Natural killer cell treated with Interleukin-12 subunit alpha and Interleukin-12 subunit beta and Interleukin-15 and Interleukin-18, amount 100 ng/mL, for 72 hours (primary cell): ENCODE results near the gene PROP1. TPM values are rescaled to one million over a fixed set of nuclear protein-coding genes. Genes with fewer than 3 reads are reported as not detected.
"Not testable (repeated sequence)": the region's sequence is repeated elsewhere in the genome, so short reads cannot be mapped to it uniquely, and the experiment has no call there.

Experiments used
- ATAC-seq, 2 donors: fragments of 150-1000 bp; cut with Tn5 transposase in 1 of 2; sonication (Bioruptor Pico), chemical (Tn5 transposase) in 1 of 2; 2 replicates each; pipeline ENCODE4 v1.10.0; 2021
- DNase-seq: peaks from one replicate; pipeline ENCODE4 v3.0.0; 2022; ENCODE audit warnings: low spot score
- H3K27ac Mint-ChIP-seq, 2 donors: 1 replicate in 1 of 2; 2 replicates in 1 of 2; pipeline ENCODE4 v1.8.0; 2022; ENCODE audit warnings: mixed read lengths in 2 of 2, mild to moderate bottlenecking in 1 of 2, moderate library complexity in 1 of 2
- H3K27me3 Mint-ChIP-seq, 2 donors: 1 replicate in 1 of 2; 2 replicates in 1 of 2; pipeline ENCODE4 v1.8.0; 2022; ENCODE audit warnings: mixed read lengths in 2 of 2
- H3K36me3 Mint-ChIP-seq: one replicate; pipeline ENCODE4 v1.8.0; 2022; ENCODE audit warnings: mixed read lengths
- H3K4me1 Mint-ChIP-seq, 2 donors: 1 replicate in 1 of 2; 2 replicates in 1 of 2; pipeline ENCODE4 v1.8.0; 2022; ENCODE audit warnings: low read depth in 2 of 2, mixed read lengths in 2 of 2, mild to moderate bottlenecking in 1 of 2
- H3K4me3 Mint-ChIP-seq: one replicate; pipeline ENCODE4 v1.8.0; 2022; ENCODE audit warnings: mixed read lengths
- H3K9me3 Mint-ChIP-seq: 2 replicates; pipeline ENCODE4 v1.8.0; 2022; ENCODE audit warnings: mixed read lengths
- total RNA-seq, 2 donors: library from RNA; stranded (reverse); gene quantifications; one replicate each; pipeline ENCODE4 v1.2.3, GENCODE V29; 2022

Gene PROP1
- total RNA-seq, 2 donors from 2014 or later: not detected

GRCh38 chr5:177972014-177972413 is 24.0 kb downstream of the PROP1 start:
- ATAC-seq, H3K4me3 Mint-ChIP-seq, H3K9me3 Mint-ChIP-seq, DNase-seq, H3K4me1 Mint-ChIP-seq, H3K27ac Mint-ChIP-seq, H3K36me3 Mint-ChIP-seq: not testable (repeated sequence)
- H3K27me3 Mint-ChIP-seq: peaks cover 6 to 45% of the 10 kb centered on the region in 2 donors

GRCh38 chr5:177968661-177969211 is 27.3 kb downstream of the PROP1 start:
- no peak for ATAC-seq
- Mint-ChIP-seq H3K27me3 (peaks cover 6 to 38% of the 10 kb centered on the region in 2 donors), H3K36me3 (no peaks in the 10 kb centered on the region), H3K4me3 (no peak overlapping the region), H3K9me3 (no peaks in the 10 kb centered on the region), H3K27ac (no peak overlapping the region), H3K4me1 (no peaks in the 10 kb centered on the region)
- DNase-seq: no peak

DNA sequence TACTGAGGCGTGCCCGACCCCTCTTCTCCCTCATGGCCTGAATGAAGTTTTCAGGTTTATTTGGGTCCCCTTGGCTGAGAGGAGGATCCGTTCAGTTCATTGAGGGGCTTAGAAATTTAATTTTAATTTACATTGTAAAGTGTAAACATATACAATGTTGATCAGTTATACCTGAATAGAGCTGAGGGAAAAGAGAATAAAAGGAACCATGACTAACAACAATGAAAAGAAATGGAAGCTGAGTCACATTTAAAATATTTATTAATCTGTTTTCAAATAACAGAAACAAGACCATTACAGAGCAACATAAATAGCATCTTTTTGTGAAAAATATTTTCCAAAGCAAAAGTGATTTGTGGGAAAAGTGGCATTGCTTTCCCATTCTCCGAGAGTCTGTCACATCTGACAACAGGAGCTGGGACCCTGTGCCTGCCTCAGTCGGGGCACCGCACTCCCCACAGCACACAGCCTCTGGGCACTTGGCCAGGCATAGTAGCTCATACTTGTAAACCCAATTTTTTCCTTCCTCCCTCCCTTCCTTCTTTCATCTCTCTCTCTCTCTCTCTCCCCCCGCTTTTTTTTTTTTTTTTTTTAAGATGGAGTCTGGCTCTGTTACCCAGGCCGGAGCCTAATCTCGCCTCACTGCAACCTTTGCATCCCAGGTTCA is 28.7 kb downstream of the PROP1 start:
- Mint-ChIP-seq H3K4me1 (no peaks in the 10 kb centered on the region), H3K36me3 (no peaks in the 10 kb centered on the region), H3K9me3 (no peaks in the 10 kb centered on the region), H3K27me3 (peaks cover 6 to 29% of the 10 kb centered on the region in 2 donors), H3K27ac (no peak overlapping the region), H3K4me3 (no peak overlapping the region)
- ATAC-seq: no peak
- DNase-seq: no peak

- no peak for DNase-seq
- Mint-ChIP-seq H3K27me3 (peaks cover 6 to 23% of the 10 kb centered on the region in 2 donors), H3K9me3 (no peaks in the 10 kb centered on the region), H3K36me3 (no peaks in the 10 kb centered on the region), H3K4me1 (no peaks in the 10 kb centered on the region), H3K27ac (no peak overlapping the region), H3K4me3 (no peak overlapping the region)
- no peak for ATAC-seq
Measured at GRCh38 chr5:177966839-177967166, 29.2 kb downstream of the PROP1 start.

DNA sequence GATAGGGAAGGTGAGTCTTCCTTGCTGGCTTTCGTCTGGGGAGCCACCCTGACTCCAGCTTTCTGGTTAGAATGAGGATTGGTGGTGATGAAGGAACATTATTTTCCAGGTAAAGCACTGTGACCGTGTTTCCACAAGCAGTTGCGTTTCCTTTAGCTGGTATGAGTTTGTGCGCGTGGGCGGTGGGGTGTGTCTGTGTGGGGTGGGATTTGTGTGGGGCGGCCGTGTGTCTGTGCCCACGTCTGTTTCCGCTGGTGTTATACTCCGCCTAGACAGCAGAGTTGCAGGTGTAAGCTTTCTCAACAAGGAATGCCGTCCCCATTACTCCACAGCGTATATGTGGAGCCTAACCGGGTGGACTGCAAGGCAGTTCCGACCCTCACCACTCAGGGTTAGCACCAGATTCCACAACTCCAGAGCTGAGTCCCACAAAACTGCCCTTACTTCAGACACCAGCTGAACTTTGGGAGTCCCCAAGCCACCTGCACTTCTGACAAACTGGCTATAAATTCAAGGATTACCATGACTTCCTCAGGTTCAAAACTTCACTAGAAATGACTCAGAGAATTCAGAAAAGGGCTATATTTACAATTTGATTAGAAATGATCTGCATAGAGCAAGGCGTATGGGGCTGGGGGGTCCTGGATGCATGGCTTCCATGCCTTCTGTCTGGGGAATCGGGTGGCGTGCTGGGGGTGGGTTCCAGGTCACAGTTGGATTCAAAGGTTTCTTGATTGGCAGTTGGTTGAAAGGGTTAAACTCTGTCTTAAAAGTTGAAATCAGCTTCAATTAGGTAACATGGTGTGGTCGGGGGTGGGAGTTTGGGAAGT is 29.8 kb downstream of the PROP1 start:
- ATAC-seq (no peak), DNase-seq (no peak)
- Mint-ChIP-seq H3K4me3 (no peak overlapping the region), H3K4me1 (no peaks in the 10 kb centered on the region), H3K27me3 (peaks cover 3 to 18% of the 10 kb centered on the region in 2 donors), H3K36me3 (no peaks in the 10 kb centered on the region), H3K27ac (no peak overlapping the region), H3K9me3 (no peaks in the 10 kb centered on the region)

DNA sequence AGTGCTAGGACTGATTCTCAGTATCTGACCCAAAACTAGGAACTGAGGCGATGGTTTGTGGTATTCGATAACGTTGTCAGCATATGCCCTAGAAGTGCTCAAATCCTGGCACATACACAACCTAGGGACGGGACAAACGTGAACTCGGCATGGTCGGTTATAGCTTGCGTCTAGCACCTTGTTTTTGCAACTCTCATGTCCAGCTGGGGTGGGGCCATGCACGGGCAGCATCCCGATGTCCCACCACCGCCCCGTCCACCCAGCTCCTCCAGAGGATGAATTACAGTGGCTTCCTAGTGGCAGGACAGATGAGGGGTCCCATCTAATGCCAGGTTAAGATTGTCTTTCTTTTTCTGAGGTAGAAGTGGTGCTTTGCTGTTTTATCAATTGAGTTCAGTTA is 31.6 kb downstream of the PROP1 start:
- no peak for DNase-seq
- Mint-ChIP-seq H3K4me3 (no peak overlapping the region), H3K27me3 (peaks cover 0 to 3% of the 10 kb centered on the region in 2 donors), H3K36me3 (no peaks in the 10 kb centered on the region), H3K27ac (no peak overlapping the region), H3K9me3 (no peaks in the 10 kb centered on the region), H3K4me1 (peaks cover 0 to 4% of the 10 kb centered on the region in 2 donors)
- no peak for ATAC-seq

- no peak for ATAC-seq
- Mint-ChIP-seq H3K4me1 (peaks cover 0 to 4% of the 10 kb centered on the region in 2 donors), H3K36me3 (no peaks in the 10 kb centered on the region), H3K27me3 (no peaks in the 10 kb centered on the region), H3K9me3 (no peaks in the 10 kb centered on the region), H3K27ac (no peak overlapping the region), H3K4me3 (no peak overlapping the region)
- DNase-seq: no peak
Measured at GRCh38 chr5:177963966-177964365, 32.1 kb downstream of the PROP1 start.

DNA sequence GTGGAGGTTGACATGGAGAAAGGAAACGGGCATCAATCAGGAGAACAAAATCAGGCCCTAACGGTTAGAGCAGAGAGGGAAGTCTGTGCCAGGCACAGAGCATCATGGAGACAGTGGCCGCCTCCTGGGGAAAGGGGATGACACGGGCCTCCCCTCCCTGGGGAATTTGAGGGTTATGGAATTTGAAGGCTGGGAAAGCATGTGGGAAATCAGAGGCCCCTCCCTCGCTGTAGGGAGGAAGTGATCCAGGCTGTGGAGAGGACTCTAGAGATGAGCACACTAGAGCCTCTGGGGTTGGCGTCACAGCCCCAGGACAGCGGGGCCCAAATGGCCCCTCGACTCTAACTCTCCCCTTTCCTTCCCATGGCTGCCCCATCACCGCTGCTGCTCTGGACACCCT is 36.7 kb downstream of the PROP1 start:
- DNase-seq: no peak
- no peak overlapping the region for H3K27ac Mint-ChIP-seq
- H3K27me3 Mint-ChIP-seq: no peaks in the 10 kb centered on the region
- H3K4me1 Mint-ChIP-seq: peaks cover 0 to 4% of the 10 kb centered on the region in 2 donors
- ATAC-seq: no peak
- H3K4me3 Mint-ChIP-seq: no peak overlapping the region
- H3K36me3 Mint-ChIP-seq: no peaks in the 10 kb centered on the region
- no peaks in the 10 kb centered on the region for H3K9me3 Mint-ChIP-seq

DNA sequence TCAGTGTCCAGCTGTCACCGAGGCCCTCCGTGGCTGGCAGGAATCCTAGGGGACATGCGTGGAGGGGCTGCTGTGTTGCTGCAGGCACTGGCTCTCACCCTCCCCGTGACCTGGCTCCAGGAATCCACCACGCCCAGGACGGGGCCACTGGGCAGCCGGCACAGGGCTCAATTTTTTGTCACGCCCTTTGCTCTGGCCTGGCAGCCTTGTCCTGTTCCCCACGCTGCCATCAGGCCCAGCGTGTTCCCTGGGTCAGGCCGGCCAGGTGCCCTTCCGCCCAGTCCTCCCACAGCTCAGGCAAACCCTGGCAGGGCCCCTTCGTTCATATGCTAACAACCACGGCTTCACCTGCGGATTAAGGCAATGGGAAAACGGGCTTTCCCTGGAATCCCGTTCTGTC is 37.3 kb downstream of the PROP1 start:
- no peaks in the 10 kb centered on the region for H3K36me3 Mint-ChIP-seq
- no peaks in the 10 kb centered on the region for H3K9me3 Mint-ChIP-seq
- DNase-seq (no peak), ATAC-seq (no peak)
- no peak overlapping the region for H3K4me3 Mint-ChIP-seq
- no peaks in the 10 kb centered on the region for H3K27me3 Mint-ChIP-seq
- peaks cover 0 to 4% of the 10 kb centered on the region in 2 donors for H3K4me1 Mint-ChIP-seq
- H3K27ac Mint-ChIP-seq: no peak overlapping the region

GRCh38 chr5:177957241-177957640 is 38.8 kb downstream of the PROP1 start:
- H3K27ac Mint-ChIP-seq: no peak overlapping the region
- no peaks in the 10 kb centered on the region for H3K27me3 Mint-ChIP-seq
- ATAC-seq (no peak), DNase-seq (no peak)
- peaks cover 0 to 4% of the 10 kb centered on the region in 2 donors for H3K4me1 Mint-ChIP-seq
- no peaks in the 10 kb centered on the region for H3K36me3 Mint-ChIP-seq
- no peaks in the 10 kb centered on the region for H3K9me3 Mint-ChIP-seq
- H3K4me3 Mint-ChIP-seq: no peak overlapping the region

DNA sequence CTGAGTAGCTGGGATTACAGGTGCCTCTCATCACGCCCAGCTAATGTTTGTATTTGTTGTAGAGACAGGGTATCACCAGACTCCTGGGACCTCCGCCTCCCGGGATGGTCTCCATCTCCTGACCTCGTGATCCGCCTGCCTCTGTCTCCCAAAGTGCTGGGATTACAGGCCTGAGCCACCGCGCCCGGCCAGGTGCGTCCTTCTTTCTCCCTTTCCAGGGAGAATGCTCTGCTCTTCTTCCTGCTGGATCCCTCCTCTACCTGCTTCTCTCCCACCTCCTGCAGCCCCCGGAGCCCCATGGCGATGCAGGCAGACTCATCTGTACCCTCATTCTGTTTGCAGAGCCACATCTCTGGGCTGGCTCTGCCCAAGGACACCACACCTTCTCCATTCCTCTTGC is 42.9 kb downstream of the PROP1 start:
- not testable (repeated sequence) for H3K4me1 Mint-ChIP-seq, H3K27ac Mint-ChIP-seq, H3K27me3 Mint-ChIP-seq, H3K9me3 Mint-ChIP-seq, DNase-seq, H3K4me3 Mint-ChIP-seq, ATAC-seq, H3K36me3 Mint-ChIP-seq

DNA sequence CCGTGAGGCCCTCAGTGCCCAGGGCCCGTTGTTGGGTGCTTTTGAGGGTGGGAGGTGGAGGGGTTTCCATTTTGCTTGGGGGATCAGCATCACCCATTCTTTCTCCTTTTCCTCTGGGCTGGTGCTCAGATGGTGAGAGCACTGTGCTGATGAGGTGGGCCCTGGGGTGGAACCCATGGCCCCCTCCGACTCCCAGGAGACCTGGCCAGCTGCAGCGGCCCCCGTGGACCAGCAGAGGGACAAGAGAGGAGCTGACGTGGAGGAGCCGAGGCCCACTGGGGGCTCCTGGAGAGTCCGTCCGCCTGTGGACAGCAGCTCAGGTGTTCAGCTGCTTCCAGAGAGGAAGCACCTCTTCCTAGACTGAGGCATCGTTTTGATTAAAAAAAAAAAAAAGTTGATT is 46.4 kb downstream of the PROP1 start:
- H3K4me3 Mint-ChIP-seq, H3K9me3 Mint-ChIP-seq, DNase-seq, ATAC-seq, H3K36me3 Mint-ChIP-seq, H3K27ac Mint-ChIP-seq, H3K4me1 Mint-ChIP-seq, H3K27me3 Mint-ChIP-seq: not testable (repeated sequence)

DNA sequence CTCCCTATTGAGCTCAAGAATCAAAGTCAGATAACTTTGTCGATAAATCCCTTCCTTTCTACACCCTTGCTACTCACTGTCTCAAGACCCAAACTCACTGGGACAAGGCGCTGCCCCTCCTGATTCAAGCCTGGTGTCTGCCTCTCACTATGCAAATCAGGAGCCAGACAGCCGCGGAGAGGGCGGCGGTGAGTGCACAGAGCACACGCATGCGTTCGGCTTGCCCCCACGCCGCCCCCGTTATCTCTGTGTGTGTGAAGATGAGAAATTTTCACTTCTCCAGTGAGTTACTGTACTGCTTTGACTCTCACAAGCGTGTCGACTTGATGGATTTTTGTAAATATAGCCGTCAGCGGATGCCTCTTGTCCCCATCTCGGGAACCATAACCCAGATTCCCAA is 47.0 kb downstream of the PROP1 start:
- not testable (repeated sequence) for H3K27me3 Mint-ChIP-seq, H3K27ac Mint-ChIP-seq, DNase-seq, H3K4me1 Mint-ChIP-seq, H3K36me3 Mint-ChIP-seq, H3K4me3 Mint-ChIP-seq, H3K9me3 Mint-ChIP-seq, ATAC-seq

GRCh38 chr5:177947912-177948311 is 48.1 kb downstream of the PROP1 start:
- not testable (repeated sequence) for H3K4me1 Mint-ChIP-seq, H3K27me3 Mint-ChIP-seq, DNase-seq, H3K4me3 Mint-ChIP-seq, ATAC-seq, H3K9me3 Mint-ChIP-seq, H3K36me3 Mint-ChIP-seq, H3K27ac Mint-ChIP-seq
